Choroid plexus epithelial cell (primary cell): Measurements from ENCODE around the gene TAC4.
A peak's percentile ranks its signal among the peaks of the same experiment; 100 is the strongest.

ENCODE experiments used
- DNase-seq: peaks from one replicate; pipeline ENCODE4 v3.0.0-alpha.2; 2010; ENCODE audit warnings: low read depth
- H3K4me3 ChIP-seq: 2 replicates; pipeline ENCODE4 v1.5.1; 2011; ENCODE audit warnings: low read depth, mild to moderate bottlenecking, control low read depth, low read length, moderate library complexity
- CTCF ChIP-seq: conservative IDR thresholded peaks from 2 replicates; pipeline ENCODE4 v1.5.1; 2011; ENCODE audit warnings: low read depth, mild to moderate bottlenecking, control low read depth, inconsistent platforms, low read length, moderate library complexity

TAC4 gene

GRCh38 chr17:49793309-49793708, 54.6 kb downstream of the TAC4 start:
- no peak overlapping the region for H3K4me3 ChIP-seq
- TF ChIP-seq CTCF: no peak
- no peak for DNase-seq

DNA sequence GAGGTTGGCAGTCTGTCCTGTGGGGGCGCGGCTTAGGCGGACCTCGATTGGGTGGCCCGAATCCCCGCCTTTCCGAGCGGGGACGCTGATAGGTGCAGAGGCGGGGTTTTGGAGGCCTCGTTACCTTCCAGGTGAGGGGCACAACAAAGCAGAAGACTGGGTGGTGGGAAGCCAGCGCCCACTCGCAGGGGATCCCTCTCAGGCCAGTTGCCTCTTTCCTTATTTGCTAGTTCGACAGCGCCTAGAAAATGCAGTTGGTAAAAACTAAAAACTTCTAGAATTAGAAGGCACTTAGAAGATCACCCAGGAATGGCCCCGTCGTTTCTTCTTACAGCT, 58.7 kb downstream of the TAC4 start:
- no peak for TF ChIP-seq CTCF
- peak overlapping the region; percentile 66 for H3K4me3 ChIP-seq
- DNase-seq: no peak

DNA sequence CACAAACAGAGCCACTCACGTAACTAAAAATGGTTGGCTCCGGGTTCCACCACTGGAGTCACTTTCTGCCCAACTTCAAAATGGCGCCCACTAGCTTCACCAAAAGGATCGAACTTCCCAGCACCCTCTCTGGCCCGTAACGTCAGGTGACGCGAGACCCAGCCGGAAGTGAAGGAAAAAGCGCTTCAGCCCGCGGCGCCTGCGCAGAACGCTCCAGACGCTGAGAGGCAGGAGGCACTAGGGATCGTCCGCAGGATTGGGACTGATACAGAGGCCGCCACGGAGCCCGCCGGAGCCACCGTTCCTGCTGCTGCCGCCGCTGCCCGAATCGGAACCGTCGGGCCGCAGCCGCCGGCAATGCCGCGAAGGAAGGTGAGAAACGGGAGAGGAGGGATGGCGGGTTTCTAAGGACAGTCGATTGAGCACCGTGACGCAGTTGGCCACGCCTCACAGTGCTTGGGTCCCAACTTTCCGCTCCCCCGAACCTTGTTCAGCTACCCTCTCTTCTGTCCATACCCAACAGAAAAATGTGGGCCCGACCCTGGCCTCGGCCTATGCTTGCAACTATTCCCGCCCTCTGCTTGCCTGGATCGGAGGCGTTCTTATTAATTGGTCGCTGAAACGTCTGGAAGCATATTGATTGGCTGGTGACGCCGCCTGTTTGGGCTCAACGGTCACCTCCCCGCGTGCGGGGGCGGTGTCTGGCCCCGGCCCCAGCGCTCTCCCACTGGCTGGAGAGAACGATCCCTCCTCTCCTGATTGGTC, 59.2 kb downstream of the TAC4 start, which contains the start of gene KAT7:
KAT7 (plus strand) TSS at position 204 of the 765 bp plus-strand sequence; CDS start at position 358, 154 bp downstream.
- peak; percentile 100 for DNase-seq
- no peak for TF ChIP-seq CTCF
- peak within 1 kb of the TSS; percentile 83 for H3K4me3 ChIP-seq
